ENCODE results near the gene FNDC8. TPM values are rescaled to one million over a fixed set of nuclear protein-coding genes. Genes with fewer than 3 reads are reported as not detected.

The FNDC8 gene
- total and polyA plus RNA-seq, 9 of the 15 experiments (the other 6 are each of a cell fraction or from before 2014, with no cell fraction given): 0.04 TPM; not detected in 8

DNA sequence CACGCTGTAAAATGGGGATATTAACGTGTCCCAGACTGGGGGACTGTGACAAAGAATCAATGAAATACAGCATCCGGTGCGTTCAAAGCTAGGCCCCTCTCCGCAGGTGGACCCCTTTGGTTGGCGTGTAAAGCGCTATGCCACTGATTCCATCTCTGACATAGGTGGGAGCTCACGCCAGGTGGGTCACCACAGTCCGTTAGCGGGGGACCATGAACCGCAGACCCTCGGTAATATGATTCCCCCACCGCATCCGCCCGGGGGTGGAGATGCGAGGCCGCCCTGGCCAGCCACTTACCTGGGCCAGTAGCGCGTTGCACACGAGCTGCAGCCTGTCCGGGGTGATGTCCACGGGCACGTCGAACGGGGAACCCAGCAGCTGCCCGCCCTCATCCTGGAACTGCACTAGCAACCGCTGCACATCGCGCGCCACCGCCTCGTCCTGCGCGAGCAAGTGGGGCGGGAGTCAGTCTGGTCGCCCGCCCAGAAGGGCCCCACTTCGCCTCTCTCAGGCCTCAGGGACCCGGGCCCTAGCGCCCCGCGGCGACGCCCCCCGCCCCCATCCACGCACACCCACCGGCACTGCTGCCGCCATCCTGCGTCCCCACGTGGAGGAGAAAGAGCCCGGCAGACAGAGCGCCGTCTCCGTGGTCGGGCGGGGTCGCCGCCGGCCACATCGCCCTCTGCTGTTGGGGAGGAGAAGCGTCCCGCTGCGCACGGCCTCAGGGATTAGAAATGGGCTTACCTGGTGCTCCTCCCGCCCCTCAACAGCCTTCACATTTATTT, 20.5 kb downstream of the FNDC8 start, which contains the start of gene NLE1 (continued):
- peak; percentile 93 for TF ChIP-seq TAF1 (IDR thresholded peaks at IDR 0.05; ENCODE audit: control insufficient read depth, extremely low read depth, insufficient read depth, low read length, severe bottlenecking)
- TF ChIP-seq FOXK2 (conservative IDR thresholded peaks at IDR 0.05 in 1 of 2, IDR thresholded peaks at IDR 0.05 in 1 of 2; ENCODE audit: low read depth in 2 of 2): peak; percentile 45 to 55; a peak in 1 of 4 replicates
- TF ChIP-seq MAZ (CRISPR knock-in tag; conservative IDR thresholded peaks at IDR 0.05 in 1 of 2, IDR thresholded peaks at IDR 0.05 in 1 of 2): peak; percentile 75
- TF ChIP-seq KHSRP (IDR thresholded peaks at IDR 0.05): no peak
- TF ChIP-seq MAFK (IDR thresholded peaks at IDR 0.05; ENCODE audit: low read length): no peak
- peak; percentile 87 for TF ChIP-seq GMEB1 (CRISPR knock-in tag; IDR thresholded peaks at IDR 0.05)
- TF ChIP-seq, protein P1, sequence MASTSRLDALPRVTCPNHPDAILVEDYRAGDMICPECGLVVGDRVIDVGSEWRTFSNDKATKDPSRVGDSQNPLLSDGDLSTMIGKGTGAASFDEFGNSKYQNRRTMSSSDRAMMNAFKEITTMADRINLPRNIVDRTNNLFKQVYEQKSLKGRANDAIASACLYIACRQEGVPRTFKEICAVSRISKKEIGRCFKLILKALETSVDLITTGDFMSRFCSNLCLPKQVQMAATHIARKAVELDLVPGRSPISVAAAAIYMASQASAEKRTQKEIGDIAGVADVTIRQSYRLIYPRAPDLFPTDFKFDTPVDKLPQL (IDR thresholded peaks at IDR 0.05; ENCODE audit: extremely low read depth, insufficient read length): no peak
- TF ChIP-seq YBX1 (IDR thresholded peaks at IDR 0.05): no peak
- peak; percentile 86 to 91 (median 90) for TF ChIP-seq CTCF (IDR thresholded peaks at IDR 0.05 in 2 of 3, conservative IDR thresholded peaks at IDR 0.05 in 1 of 3; ENCODE audit: insufficient read depth in 2 of 3, low read depth in 1 of 3, low read length in 3 of 3)
- TF ChIP-seq RREB1 (CRISPR knock-in tag; IDR thresholded peaks at IDR 0.05): no peak
- TF ChIP-seq YY1 (IDR thresholded peaks at IDR 0.05; ENCODE audit: borderline replicate concordance in 1 of 3, control insufficient read depth in 1 of 3, extremely low read depth in 1 of 3, insufficient read depth in 3 of 3, insufficient read length in 1 of 3, insufficient replicate concordance in 2 of 3, low read depth in 1 of 3, low read length in 2 of 3): peak; percentile 52 to 93 (median 87)
- TF ChIP-seq ZBTB7A (IDR thresholded peaks at IDR 0.05; ENCODE audit: borderline replicate concordance, control insufficient read depth, low read depth, low read length): peak; percentile 82
- TF ChIP-seq ZEB2 (IDR thresholded peaks at IDR 0.05): 0 out of 2 replicates have a peak, but pooled peaks have one; percentile 44
- no peak for TF ChIP-seq ZNF584 (CRISPR knock-in tag; IDR thresholded peaks at IDR 0.05; ENCODE audit: low read depth)
- TF ChIP-seq ZC3H4 (CRISPR knock-in tag; IDR thresholded peaks at IDR 0.05; ENCODE audit: borderline replicate concordance): no peak
